Prostate gland (tissue), 2 donors: ENCODE measurements around the gene CACNA1E.

Source experiments
- POLR2A ChIP-seq: fragments of 450-650 bp; IDR thresholded peaks from one replicate; pipeline ENCODE4 v1.6.1; 2016; ENCODE audit warnings: antibody characterized with exemption, mild to moderate bottlenecking
- TF ChIP-seq, protein P1 (sequence below), 4 experiments: fragments of 200-600 bp in 2 of 4; fragments of 450-650 bp in 2 of 4; sonication (generic) in 2 of 4; IDR thresholded peaks; 1 replicate in 3 of 4; 2 replicates in 1 of 4; pipeline ENCODE4 v1.5.1; 2016 to 2019; ENCODE audit warnings: antibody characterized with exemption in 4 of 4, mild to moderate bottlenecking in 2 of 4, moderate library complexity in 2 of 4

DNA sequence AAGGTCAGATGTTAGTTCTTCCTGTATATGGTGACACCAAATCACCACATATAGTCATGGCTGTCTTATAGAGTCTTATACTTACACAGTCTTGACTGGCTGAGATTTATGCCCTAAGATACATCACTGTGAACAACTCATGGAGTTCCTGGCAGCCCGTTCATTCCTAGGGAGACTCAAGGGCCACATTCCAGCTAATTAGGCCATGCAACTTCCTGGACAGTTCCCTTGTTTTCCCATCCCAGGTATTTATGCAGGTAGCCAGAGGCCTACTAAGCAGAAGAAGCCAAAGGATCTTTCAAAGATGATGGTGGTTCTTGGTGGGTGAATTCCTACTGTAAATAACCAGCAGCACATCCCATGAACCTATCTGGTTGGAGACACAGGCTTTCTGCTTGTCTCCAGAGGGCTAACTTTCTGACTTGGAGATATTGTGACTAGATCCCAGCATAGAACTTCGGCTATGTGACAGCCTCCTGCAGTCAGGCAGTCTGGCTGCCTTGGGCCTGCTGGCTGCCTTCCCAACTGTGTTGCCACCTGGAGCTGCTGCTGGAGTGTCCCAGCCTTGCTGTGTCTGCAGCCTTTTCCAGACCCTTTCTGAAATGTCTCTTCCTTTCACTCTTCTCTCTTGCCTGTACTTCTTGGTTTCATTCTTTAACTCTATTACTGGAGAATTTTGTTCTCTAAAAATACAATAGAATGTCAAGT lies 283.8 kb downstream of the CACNA1E start:
- TF ChIP-seq POLR2A = no peak
- TF ChIP-seq, protein P1, sequence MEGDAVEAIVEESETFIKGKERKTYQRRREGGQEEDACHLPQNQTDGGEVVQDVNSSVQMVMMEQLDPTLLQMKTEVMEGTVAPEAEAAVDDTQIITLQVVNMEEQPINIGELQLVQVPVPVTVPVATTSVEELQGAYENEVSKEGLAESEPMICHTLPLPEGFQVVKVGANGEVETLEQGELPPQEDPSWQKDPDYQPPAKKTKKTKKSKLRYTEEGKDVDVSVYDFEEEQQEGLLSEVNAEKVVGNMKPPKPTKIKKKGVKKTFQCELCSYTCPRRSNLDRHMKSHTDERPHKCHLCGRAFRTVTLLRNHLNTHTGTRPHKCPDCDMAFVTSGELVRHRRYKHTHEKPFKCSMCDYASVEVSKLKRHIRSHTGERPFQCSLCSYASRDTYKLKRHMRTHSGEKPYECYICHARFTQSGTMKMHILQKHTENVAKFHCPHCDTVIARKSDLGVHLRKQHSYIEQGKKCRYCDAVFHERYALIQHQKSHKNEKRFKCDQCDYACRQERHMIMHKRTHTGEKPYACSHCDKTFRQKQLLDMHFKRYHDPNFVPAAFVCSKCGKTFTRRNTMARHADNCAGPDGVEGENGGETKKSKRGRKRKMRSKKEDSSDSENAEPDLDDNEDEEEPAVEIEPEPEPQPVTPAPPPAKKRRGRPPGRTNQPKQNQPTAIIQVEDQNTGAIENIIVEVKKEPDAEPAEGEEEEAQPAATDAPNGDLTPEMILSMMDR (IDR thresholded peaks at IDR 0.05) = no peak
